Measurements from ENCODE around the gene TP63.
"Not testable (repeated sequence)": the region's sequence is repeated elsewhere in the genome, so short reads cannot be mapped to it uniquely, and the experiment has no call there.

Gene TP63

DNA sequence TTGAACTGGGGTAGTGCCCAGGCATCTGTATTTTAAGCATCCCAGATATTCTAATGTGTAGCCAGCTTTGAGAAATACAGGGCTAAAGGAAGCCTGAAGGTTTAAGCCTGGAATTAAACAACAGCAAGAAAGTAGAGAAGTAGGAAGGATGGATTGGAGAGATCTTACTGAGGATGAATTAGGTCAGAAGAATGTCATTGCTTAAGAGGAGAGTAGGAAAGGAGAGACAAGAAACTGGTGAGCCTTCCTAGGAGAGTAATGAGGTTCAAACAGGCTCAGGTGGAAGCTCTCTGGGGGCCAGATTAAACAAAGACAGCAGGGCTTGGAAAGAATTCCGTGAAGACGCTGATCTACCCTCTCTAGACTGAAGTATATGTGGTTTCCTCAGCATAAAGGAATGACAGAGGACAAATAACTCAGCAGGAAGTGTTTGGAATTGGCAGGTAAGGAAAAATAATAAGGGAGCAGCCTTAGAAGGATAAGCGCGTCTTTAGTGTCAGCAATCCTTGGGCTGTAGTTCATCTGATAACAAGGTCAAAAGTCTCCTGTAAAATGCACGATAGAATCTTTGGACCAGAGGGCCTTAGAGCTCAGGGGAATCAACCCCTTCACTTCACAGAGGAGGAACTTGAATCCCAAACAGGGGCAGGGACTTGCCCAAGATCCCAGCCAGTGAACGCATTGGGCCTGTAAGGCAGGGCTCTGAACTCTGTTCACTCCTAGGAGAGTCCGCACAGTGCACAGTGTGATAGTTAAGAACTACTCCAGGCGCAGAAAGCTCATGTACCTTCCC, 90.9 kb downstream of the TP63 start:
- no peak for DNase-seq (ENCODE audit: low read depth)

DNA sequence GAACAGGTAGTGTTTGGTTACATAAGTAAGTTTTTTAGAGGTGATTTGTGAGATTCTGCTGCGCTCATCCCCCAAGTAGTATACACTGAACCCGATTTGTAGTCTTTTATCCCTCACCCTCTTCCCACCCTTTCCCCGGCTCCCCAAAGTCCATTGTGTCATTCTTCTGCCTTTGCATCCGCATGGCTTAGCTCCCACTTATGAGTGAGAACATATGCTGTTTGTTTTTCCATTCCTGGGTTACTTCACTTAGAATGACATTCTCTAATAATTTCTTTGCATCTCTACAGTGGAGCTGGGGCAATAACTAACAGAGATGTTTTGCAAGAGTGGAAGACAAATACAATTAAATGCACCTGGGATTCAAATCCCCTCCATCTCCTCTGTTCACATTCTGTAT, 93.2 kb downstream of the TP63 start:
- no peak for DNase-seq (ENCODE audit: low read depth)

DNA sequence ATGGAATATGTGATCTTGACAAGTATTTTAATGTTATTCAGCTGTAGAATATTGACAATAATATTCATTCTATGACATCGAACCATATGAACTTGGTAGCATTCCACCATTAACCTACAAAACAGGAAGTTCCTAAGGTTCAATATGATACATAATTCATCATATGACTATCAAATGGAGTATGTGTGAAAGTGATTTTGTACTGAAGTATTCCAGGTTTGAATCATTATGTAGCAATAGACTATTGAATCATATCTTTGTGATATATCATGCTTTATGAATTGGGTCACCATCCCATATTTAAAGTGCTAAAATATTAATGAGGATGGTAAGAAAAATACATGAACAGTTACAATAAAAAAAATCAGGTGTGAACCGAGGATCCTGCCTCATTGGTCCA, 95.1 kb downstream of the TP63 start:
- DNase-seq (ENCODE audit: low read depth), result no peak

DNA sequence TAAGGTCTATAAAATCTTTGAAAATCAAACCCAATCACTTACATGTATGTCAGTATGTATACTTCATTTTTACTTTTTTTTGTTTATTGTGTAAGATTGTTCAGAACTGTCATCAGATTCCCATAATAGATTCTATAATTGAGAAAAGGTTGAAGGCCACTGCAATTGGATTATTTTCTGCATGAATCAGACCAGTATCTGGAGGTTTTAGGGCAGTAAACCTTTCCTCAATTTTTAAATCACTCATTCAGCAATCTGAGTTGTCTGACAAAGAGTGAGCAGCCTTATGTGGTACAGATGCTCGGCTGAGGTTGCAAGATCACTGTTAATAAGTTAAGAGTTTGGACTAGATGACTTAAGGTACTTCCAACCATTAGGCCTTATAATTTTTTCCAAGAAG, 96.0 kb downstream of the TP63 start:
- DNase-seq (ENCODE audit: low read depth), result no peak

DNA sequence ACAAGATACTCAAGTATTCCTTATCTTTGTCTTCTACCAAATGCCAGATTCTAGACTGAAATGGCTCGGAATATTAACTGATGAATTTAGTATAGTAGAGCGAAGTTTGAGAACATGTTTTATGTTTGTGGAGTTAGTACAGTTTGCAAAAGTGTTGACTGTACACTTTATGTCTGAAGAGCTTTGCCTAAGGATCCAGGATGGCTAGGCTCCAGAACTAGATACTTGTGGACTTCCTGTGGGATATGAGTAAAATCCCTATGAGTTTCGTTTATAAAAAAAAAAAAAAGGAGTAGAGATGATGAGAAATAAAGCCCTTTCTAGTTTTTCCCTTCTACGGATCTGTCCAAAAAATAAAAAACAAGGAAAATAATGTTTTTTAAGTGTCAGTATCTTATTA, 96.7 kb downstream of the TP63 start:
- DNase-seq (ENCODE audit: low read depth), result no peak

DNA sequence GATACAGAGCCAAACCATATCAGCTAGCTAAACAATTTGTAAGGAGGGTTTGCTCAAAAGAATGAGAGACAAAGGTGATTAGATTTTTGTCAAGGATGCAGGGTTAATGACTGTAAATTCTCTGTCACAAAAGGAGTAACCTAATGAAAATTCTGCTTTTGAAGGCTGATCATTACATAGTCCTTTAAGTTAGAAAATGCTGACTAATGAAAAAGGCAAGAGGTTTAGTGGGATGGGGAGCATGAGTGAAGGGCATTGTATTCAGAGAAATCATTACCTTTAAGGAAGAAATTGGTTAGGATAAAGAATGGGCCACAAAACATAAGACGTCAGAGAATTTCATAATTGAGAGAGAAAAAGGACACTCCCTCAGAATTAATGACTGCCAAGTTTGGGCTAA, 97.7 kb downstream of the TP63 start:
- no peak for DNase-seq (ENCODE audit: low read depth)

DNA sequence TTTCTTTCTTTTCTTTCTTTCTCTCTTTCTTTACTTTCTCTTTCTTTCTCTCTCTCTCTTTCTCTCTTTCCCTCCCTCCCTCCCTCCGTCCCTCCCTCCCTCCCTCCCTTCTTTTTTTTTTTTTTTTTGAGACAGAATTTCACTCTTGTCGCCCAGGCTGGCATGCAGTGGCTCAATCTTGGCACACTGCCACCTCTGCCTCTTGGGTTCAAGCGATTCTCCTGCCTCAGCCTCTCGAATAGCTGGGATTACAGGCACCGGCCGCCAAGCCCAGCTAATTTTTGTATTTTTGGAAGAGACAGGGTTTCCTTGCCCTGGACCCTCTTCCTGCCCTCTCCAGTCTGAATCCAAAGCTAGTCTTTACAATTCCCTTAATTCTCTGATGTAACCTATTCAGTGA, 102.9 kb downstream of the TP63 start:
- DNase-seq (ENCODE audit: low read depth), result no peak

DNA sequence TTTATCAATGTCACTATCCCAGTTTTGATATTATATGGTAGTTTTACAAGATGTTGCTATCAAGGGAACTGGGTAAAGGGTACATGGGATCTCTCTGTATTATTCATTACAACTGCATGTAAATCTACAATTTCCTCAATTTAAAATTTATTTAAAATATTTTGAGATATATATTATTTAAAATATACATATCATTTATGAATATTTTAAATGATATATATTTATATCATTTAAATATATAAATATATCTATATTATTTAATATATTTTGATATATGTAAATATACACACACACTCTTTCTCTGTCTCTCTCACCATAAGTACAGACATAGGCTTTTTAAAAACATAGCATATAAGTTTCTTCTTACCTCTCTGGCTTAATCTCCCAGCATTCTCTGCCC, 104.7 kb downstream of the TP63 start:
- DNase-seq (ENCODE audit: low read depth), result no peak

DNA sequence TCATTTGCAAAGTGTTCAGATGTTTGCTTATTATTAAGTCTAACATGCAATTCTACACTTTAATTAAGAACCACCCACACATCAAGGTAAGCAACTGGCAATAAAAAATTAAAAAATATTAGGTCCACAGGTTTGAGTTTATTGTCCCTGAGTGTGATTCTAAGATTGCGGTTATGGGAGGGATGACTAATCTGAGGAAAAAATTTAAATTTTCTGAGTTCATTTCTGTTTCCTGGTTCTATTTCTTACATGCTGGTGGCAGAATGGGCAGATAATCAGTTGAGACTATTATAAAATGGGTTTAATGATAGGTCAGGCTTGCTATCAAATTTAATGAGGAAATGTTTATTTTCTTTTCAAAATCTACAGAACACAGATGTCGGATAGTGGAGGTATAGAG, 105.9 kb downstream of the TP63 start:
- no peak for DNase-seq (ENCODE audit: low read depth)

DNA sequence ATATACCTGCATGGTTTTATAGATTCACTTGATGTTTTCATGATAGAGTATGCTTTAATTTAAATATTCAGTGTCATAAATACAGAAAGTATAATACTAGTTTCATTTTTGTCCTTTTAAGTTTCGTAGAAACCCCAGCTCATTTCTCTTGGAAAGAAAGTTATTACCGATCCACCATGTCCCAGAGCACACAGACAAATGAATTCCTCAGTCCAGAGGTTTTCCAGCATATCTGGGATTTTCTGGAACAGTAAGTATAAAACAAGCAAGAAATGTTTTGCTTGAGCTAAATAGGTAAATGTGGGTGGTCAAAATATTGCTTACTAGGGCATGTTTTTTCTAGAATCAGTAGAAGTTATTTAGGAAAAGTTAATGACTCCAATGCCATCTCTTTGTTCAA, 106.4 kb downstream of the TP63 start:
- no peak for DNase-seq (ENCODE audit: low read depth)

DNA sequence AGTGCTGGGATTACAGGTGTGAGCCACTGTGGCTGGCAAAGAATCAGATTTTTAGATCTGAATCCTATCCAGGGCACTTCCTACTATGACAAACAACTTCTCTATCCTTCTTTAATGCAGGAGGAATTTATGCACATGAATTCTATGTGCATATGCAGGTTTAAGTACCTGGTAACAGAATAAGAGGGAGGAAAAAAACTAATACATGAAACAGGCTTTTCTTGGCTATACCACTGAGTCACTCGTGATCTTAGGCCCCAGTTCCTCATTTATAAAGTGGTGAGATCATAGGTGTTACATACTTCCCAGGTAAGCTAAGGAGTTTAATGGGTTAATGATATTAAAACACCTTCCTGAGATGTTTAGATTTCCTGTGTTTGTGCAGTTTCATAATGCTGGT, 108.2 kb downstream of the TP63 start:
- DNase-seq (ENCODE audit: low read depth), result no peak

DNA sequence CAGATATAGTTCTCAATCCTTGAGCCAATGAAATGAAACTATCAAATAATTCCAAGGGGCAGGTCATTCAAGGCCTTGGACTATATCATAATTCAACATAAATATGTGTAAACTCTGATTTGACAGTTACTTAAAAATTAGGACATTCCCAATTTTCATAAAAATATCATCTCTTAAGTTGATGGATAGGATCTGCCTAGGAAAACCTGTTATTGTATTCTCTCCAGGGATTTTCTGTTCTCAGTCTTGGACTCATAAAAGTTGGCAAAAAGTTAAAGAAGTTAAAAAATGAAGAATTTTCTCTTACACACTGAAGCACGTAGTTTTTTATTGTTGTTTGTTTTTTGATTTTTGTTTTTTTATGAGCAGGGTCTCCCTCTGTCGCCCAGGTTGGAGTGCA, 109.0 kb downstream of the TP63 start:
- DNase-seq (ENCODE audit: low read depth), result no peak

DNA sequence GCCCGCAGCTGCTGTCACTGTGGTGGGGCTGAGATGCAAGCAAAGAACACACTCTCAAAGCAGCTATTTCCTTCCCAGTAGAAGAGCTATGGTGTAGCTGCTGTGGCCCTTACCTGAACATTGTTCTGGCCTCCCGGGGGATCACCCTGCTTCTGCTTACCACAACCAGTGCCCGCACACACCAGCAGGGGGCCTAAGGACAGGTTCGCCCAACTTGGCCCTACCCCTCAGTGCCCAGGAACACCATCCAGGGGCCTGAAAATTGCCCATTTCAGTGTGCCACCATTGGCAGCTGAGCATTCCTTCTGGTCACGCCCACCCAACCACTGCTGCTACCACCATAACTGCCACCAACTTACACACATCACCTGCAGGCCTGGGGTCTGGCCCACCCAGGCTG, 113.0 kb downstream of the TP63 start:
- no peak for DNase-seq (ENCODE audit: low read depth)

DNA sequence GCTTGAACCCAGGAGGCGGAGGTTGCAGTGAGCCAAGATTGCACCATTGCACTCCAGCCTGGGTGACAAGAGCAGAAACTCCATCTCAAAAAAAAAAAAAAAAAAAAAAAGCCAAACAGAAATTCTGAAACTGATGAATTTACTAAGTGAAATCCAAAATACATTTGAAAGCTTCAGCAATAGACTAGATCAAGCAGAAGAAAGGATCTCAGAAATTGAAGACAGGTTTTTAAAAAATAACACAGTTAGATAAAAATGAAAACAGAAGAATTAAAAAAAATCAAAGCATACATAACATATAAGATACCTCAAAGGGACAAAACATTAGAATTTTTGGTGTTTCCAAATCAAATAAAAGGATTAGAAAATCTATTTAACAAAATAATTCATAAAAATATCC, 114.4 kb downstream of the TP63 start:
- DNase-seq (ENCODE audit: low read depth), result no peak

DNA sequence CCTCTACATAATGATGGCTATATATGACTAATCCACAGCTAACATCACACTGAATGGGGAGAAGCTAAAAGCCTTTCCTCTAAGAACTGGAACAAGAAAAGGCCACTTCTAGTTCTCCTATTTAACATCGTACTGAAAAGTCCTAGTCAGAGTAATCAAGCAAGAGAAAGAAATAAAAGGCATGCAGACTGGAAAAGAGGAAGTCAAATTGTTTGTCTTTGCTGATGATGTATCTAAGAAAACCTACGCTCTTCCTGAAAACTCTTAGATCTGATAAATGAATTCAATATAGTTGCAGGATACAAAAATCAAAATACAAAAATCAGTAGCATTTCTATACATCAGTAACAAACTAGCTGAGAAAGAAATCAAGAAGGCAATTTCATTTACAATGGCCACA, 116.9 kb downstream of the TP63 start:
- DNase-seq (ENCODE audit: low read depth), result no peak

DNA sequence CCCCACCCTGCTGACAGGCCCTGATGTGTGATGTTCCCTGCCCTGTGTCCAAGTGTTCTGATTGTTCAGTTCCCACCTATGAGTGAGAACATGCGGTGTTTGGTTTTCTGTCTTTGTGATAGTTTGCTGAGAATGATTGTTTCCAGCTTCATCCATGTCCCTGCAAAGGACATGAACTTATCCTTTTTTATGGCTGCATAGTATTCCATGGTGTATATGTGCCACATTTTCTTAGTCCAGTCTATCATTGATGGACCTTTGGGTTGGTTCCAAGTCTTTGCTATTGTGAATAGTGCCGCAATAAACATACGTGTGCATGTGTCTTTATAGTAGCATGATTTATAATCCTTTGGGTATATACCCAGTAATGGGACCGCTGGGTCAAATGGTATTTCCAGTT, 119.8 kb downstream of the TP63 start:
- DNase-seq (ENCODE audit: low read depth), result not testable (repeated sequence)

DNA sequence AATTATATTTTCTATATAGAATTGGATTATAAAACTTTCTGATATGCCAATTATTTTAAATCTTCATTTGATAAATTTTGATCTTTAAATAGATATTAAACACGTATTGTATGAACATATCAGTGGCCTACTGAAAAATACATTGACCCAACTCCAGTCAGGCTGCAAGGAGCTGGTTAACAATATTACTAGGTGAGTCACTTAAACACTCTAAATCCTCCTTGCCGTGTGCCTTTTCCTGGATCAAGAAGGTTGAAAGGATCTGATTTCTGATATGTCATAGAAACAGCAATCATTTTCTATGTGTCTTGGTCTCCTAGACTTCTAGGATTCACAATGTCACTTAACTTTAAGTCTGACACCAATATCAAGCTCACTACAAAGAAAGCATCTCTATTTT, 123.2 kb downstream of the TP63 start:
- no peak for DNase-seq (ENCODE audit: low read depth)

DNA sequence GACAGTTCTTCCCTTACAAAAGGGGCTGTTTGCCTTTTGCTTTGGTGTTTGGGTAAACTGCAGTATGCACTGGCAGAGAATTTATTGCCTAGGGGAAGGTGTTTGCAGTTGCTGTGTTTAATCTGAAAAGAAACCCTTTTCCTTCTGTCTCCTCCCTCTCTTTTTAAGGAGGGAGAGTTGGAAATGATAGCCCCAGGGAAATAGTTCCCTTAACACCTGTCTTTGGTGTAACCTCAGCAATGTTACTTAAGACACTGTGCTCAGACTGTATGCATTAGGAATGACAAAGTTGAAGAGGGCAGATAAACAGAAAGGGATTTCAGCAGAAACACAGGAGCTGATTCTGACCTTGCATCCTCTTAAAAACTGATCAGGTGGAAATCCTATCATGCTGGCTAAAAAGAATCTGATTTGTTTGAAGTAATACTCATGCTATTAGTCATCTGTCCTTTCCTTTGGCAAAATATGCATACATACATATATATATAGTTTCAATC, 125.4 kb downstream of the TP63 start:
- DNase-seq (ENCODE audit: low read depth), result no peak

DNA sequence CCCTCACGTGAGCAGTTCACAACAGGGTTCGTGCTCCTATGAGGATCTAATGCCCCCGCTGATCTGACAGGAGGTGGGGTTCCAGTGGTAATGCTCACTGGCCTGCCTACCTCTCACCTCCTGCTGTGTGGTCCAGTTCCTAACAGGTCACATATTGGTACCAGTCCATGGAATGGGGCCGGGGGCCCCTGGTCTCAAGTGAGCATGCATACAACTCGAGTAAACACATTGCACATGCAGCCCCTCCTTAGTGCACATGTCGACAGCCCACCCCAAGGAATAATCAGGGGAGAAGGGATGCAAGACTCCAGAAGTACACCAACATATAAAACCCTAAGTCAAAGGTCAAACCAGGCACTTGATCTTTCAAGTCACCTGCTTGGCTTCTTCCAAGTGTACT, 127.0 kb downstream of the TP63 start:
- no peak for DNase-seq (ENCODE audit: low read depth)

DNA sequence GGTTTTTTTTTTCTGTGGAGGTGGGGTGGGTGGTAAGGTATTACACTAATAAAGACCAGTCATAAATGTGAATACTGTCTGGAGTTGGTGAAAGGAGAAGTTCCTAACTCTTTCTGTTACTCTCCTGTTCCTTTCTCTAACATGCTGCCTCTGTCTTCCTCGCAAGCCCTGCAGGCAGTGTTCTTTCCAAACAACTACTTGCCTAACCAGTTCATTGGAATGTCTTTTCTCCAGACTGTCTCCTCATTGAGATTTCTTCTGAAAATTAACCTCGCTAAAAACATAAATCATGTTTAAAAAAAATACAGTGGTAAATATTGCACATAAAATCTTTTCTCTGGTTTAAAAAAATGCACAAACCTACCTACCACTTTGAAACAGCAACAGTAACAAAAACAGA, 135.2 kb downstream of the TP63 start:
- DNase-seq (ENCODE audit: low read depth), result no peak

DNA sequence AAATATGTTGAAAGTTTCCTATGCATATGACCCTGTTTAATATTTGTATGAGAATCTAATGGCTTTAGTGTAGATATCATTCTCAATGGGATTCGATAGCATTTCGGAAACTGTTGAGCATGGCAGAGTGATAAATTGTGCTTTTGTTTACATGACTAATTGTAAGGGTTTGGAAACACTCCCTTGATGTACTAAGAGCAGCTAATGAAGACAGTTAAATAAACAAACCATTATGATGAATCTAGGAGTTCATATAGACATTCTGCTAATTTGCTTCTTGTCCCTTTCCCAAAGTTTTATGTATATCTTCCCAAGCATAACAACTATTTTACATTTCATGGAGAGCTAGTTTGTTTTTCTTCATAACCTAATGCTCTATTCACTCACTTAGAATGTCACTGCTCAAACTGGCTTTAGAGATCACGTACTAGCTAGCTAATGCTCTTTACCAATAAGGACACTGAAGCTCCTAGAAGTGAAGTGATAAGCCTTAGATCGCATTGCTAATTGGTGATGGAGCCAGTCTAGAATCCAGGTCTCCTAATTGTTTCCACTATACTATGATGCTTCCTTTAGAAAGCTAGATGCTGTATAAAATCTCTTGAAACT, 140.8 kb downstream of the TP63 start:
- no peak for DNase-seq (ENCODE audit: low read depth)

DNA sequence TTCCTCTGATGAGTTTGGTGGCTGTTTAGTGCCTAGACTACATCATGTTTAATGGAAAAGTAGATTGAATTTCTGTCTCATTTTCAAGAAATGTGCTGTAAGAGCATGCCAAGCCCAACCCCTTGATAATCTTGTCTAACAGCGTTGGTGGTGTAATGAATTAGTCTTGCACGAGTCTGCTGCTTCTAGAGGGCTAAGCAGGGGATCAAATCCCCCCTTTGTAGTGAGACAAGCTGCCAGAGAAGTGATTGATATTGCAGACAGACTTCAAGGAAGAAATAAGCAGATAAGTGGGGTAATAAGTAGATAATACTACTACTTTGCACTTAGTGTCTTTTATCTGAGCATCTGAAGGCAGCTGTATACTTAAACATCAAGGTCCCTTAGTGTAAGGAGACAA, 141.4 kb downstream of the TP63 start:
- no peak for DNase-seq (ENCODE audit: low read depth)

DNA sequence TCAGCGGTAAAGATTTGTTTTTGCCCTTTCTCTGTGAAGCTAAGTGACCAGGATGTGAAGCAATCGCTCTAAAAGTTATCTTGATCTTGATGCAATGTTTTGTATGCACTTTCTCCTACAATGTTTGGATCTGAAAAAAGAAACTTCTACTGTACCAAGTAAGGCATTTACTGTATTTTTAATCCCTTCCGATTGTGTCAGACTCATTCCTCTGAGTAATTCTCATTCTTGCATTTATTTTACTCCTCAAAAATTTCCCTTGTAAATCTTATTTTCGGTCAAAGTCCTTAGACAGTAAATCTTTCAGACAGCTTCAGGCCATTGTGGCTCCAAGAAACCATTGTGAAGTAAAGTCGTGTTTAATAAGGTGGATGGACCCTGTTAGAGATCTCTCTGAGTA, 141.9 kb downstream of the TP63 start:
- no peak for DNase-seq (ENCODE audit: low read depth)

All from activated T-cell treated with anti-CD3 and anti-CD28 coated beads for 1 hour (primary cell).